ENCODE data around the gene MUC4.
"Not testable (repeated sequence)": the region's sequence is repeated elsewhere in the genome, so short reads cannot be mapped to it uniquely, and the experiment has no call there.

The MUC4 gene

GRCh38 chr3:195824425-195825190 is 12.9 kb upstream of the MUC4 start:
- not testable (repeated sequence) for H3K36me3 Mint-ChIP-seq (ENCODE audit: low read depth); DNase-seq (ENCODE audit: low spot score); H3K4me1 Mint-ChIP-seq (ENCODE audit: low read depth); H3K9me3 Mint-ChIP-seq; H3K27me3 Mint-ChIP-seq (ENCODE audit: low read depth); H3K4me3 Mint-ChIP-seq; H3K27ac Mint-ChIP-seq

GRCh38 chr3:195823999-195824398 is 12.3 kb upstream of the MUC4 start:
- Mint-ChIP-seq H3K27me3 (ENCODE audit: low read depth) (peaks cover 5% of the 10 kb centered on the region), H3K4me1 (ENCODE audit: low read depth) (no peaks in the 10 kb centered on the region), H3K36me3 (ENCODE audit: low read depth) (no peaks in the 10 kb centered on the region), H3K27ac (no peak overlapping the region), H3K4me3 (no peak overlapping the region), H3K9me3 (no peaks in the 10 kb centered on the region)
- no peak for DNase-seq (ENCODE audit: low spot score)

GRCh38 chr3:195823280-195823679 is 11.6 kb upstream of the MUC4 start:
- no peaks in the 10 kb centered on the region for H3K36me3 Mint-ChIP-seq (ENCODE audit: low read depth)
- H3K4me1 Mint-ChIP-seq (ENCODE audit: low read depth), result no peaks in the 10 kb centered on the region
- H3K4me3 Mint-ChIP-seq, result no peak overlapping the region
- no peak overlapping the region for H3K27ac Mint-ChIP-seq
- H3K9me3 Mint-ChIP-seq, result no peaks in the 10 kb centered on the region
- DNase-seq (ENCODE audit: low spot score), result no peak
- peaks cover 5% of the 10 kb centered on the region for H3K27me3 Mint-ChIP-seq (ENCODE audit: low read depth)

DNA sequence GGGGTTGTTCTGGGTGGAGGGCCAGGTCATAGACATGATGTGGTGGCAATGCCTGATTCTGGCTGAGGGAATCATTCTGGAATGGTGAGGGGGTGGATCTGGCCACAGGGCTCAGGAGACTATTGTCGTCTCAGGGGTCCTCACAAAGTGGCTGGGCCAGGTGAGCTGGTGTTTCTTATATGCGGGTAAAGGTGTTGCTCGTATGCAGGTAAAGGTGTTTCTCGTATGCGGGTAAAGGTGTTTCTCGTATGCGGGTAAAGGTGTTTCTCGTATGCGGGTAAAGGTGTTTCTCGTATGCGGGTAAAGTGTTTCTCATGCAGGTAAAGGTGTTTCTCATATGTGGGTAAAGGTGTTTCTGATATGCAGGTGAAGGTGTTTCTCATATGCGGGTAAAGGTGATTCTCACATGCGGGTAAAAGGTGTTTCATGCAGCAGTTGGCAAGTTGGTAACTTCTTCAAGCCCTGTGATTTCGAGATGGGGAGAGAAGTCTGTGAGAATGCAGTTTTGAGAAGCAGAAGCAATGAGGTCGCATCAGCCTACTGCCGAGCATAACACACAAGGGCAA is 10.5 kb upstream of the MUC4 start:
- Mint-ChIP-seq H3K9me3 (no peaks in the 10 kb centered on the region), H3K4me1 (ENCODE audit: low read depth) (no peaks in the 10 kb centered on the region), H3K27ac (no peak overlapping the region), H3K36me3 (ENCODE audit: low read depth) (no peaks in the 10 kb centered on the region), H3K27me3 (ENCODE audit: low read depth) (peaks cover 5% of the 10 kb centered on the region), H3K4me3 (no peak overlapping the region)
- DNase-seq (ENCODE audit: low spot score), result no peak

GRCh38 chr3:195821403-195822130 is 9.8 kb upstream of the MUC4 start:
- H3K27me3 Mint-ChIP-seq (ENCODE audit: low read depth), result peaks cover 5% of the 10 kb centered on the region
- H3K27ac Mint-ChIP-seq, result no peak overlapping the region
- no peaks in the 10 kb centered on the region for H3K9me3 Mint-ChIP-seq
- no peak overlapping the region for H3K4me3 Mint-ChIP-seq
- no peaks in the 10 kb centered on the region for H3K4me1 Mint-ChIP-seq (ENCODE audit: low read depth)
- no peaks in the 10 kb centered on the region for H3K36me3 Mint-ChIP-seq (ENCODE audit: low read depth)
- DNase-seq (ENCODE audit: low spot score), result no peak

DNA sequence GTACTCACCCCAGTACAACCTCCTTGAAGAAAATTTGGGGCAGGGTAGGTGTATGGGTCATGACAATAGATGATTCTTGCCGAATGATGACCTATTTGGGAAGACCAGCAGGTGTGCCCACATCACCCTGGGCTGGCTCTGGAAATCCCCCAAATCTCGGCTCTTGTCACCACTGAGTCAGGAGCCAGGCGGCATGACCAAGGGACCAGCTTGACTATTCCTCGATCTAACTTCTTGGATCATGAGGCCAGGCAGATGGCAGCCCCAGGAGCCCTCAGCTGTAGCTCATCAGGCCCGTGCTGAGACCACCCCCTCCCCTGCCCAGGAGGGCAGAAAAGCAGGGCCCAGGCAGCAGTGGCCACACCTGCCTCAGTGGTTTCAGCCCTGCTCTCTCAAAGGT is 9.2 kb upstream of the MUC4 start:
- no peak overlapping the region for H3K27ac Mint-ChIP-seq
- no peak overlapping the region for H3K4me3 Mint-ChIP-seq
- H3K4me1 Mint-ChIP-seq (ENCODE audit: low read depth), result no peaks in the 10 kb centered on the region
- peaks cover 5% of the 10 kb centered on the region for H3K27me3 Mint-ChIP-seq (ENCODE audit: low read depth)
- no peaks in the 10 kb centered on the region for H3K9me3 Mint-ChIP-seq
- no peak for DNase-seq (ENCODE audit: low spot score)
- H3K36me3 Mint-ChIP-seq (ENCODE audit: low read depth), result no peaks in the 10 kb centered on the region

- Mint-ChIP-seq H3K9me3 (no peaks in the 10 kb centered on the region), H3K4me3 (no peak overlapping the region), H3K4me1 (ENCODE audit: low read depth) (no peaks in the 10 kb centered on the region), H3K27ac (no peak overlapping the region), H3K27me3 (ENCODE audit: low read depth) (peaks cover 5% of the 10 kb centered on the region), H3K36me3 (ENCODE audit: low read depth) (no peaks in the 10 kb centered on the region)
- DNase-seq (ENCODE audit: low spot score), result no peak
These were observed 8.5 kb upstream of the MUC4 start for GRCh38 chr3:195820186-195820585.

DNA sequence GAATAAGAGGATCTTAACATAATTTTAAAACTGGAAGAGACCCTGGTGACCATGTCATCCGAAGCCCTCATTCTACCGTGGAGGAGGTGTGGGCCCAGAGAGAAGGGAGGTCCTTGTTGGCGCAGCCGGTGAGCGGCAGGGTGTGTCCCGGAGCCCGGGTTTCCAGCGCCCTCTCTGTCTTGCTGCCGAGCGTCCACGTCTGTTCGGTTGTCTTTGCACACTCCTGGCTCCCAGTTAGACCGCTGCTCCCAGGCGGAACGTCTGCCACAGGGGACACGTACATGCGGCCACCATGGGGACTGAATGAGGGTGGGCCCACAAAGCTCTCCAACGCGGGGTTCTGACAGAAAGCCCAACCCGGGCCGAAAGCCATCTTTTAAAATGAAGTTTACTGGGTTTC is 6.6 kb upstream of the MUC4 start:
- H3K4me3 Mint-ChIP-seq, result no peak overlapping the region
- H3K36me3 Mint-ChIP-seq (ENCODE audit: low read depth), result no peaks in the 10 kb centered on the region
- H3K9me3 Mint-ChIP-seq, result no peaks in the 10 kb centered on the region
- no peaks in the 10 kb centered on the region for H3K4me1 Mint-ChIP-seq (ENCODE audit: low read depth)
- no peak overlapping the region for H3K27ac Mint-ChIP-seq
- H3K27me3 Mint-ChIP-seq (ENCODE audit: low read depth), result peaks cover 5% of the 10 kb centered on the region
- DNase-seq (ENCODE audit: low spot score), result no peak

DNA sequence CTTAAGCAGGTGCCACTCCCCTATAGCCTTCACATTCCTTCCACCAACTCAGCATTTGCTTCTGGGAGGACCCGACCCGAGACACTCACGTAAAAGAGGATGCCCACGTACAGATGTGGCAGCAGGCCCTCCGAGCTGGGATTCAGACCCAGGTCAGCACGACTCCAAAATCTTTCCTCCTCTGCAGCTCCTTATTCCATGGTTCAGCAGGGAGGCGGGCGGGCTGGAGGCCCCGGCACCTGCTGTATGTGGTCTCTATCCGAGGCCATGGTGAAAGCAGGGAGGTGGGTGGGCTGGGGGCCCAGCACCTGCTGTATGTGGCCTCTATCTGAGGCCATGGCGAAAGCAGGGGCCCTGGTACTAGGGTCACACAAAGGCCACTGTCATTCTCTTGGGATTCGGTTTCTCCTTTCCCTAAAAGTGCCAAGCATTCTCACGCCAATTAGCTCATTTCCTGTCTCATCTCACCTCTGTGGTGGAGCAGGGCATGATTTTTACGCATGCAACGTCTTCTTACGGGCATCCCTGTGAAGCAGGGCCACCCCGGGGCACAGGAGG is 5.9 kb upstream of the MUC4 start:
- Mint-ChIP-seq H3K9me3 (no peaks in the 10 kb centered on the region), H3K27ac (no peak overlapping the region), H3K27me3 (ENCODE audit: low read depth) (peaks cover 5% of the 10 kb centered on the region), H3K36me3 (ENCODE audit: low read depth) (no peaks in the 10 kb centered on the region), H3K4me3 (no peak overlapping the region), H3K4me1 (ENCODE audit: low read depth) (no peaks in the 10 kb centered on the region)
- no peak for DNase-seq (ENCODE audit: low spot score)

DNA sequence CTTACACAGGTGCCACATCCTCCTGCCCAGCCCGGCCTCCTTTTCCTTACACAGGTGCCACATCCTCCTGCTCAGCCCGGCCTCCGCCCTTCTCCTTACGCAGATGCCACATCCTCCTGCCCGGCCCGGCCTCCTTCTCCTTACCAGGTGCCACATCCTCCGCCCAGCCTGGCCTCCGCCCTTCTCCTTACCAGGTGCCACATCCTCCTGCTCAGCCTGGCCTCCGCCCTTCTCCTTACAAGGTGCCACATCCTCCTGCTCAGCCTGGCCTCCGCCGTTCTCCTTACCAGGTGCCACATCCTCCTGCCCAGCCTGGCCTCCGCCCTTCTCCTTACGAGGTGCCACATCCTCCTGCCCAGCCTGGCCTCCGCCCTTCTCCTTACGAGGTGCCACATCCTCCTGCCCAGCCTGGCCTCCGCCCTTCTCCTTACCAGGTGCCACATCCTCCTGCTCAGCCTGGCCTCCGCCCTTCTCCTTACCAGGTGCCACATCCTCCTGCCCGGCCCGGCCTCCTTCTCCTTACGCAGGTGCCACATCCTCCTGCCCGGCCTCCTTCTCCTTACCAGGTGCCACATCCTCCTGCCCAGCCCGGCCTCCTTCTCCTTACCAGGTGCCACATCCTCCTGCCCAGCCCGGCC is 4.7 kb upstream of the MUC4 start:
- not testable (repeated sequence) for H3K36me3 Mint-ChIP-seq (ENCODE audit: low read depth); H3K4me1 Mint-ChIP-seq (ENCODE audit: low read depth); H3K9me3 Mint-ChIP-seq

DNA sequence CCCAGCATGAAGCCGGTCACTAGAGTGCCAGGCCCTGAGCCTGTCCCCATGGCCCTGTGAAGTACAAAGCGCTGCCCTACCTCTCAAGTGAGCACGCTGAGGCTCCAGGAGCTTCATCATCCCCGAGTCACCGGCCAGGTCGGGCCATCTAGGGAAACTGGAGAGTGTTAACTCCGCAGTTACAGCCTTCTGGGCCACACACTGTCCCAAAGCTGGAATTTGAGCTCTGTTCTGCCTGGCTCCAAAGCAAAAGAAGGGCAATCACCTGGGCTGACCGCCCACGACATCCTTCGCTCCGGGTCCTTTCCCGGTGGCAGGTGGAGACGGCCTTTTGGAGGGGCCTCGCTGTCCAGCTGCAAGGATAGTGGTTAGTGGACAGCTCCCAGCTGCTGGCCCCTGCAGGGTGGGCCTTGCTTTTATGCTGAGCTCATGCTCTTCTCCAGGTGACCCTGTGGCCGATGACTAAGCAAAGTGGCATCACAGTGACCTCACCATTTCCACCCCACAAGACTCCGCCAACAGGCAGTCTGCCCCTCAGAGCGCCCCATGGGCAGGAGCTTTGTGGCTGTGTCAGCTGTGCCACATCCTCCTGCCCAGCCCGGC is 3.5 kb upstream of the MUC4 start:
- no peak overlapping the region for H3K4me3 Mint-ChIP-seq
- H3K9me3 Mint-ChIP-seq, result no peaks in the 10 kb centered on the region
- no peaks in the 10 kb centered on the region for H3K4me1 Mint-ChIP-seq (ENCODE audit: low read depth)
- DNase-seq (ENCODE audit: low spot score), result no peak
- H3K36me3 Mint-ChIP-seq (ENCODE audit: low read depth), result no peaks in the 10 kb centered on the region
- H3K27ac Mint-ChIP-seq, result no peak overlapping the region
- peaks cover 2% of the 10 kb centered on the region for H3K27me3 Mint-ChIP-seq (ENCODE audit: low read depth)

More for the DNA sequence above, 4.7 kb upstream of the MUC4 start:
- H3K27ac Mint-ChIP-seq; H3K27me3 Mint-ChIP-seq (ENCODE audit: low read depth); DNase-seq (ENCODE audit: low spot score); H3K4me3 Mint-ChIP-seq: not testable (repeated sequence)

GRCh38 chr3:195813916-195814640 is 2.3 kb upstream of the MUC4 start:
- peak overlapping the region; percentile 22 for H3K27ac Mint-ChIP-seq
- H3K36me3 Mint-ChIP-seq (ENCODE audit: low read depth), result no peaks in the 10 kb centered on the region
- no peaks in the 10 kb centered on the region for H3K4me1 Mint-ChIP-seq (ENCODE audit: low read depth)
- H3K9me3 Mint-ChIP-seq, result no peaks in the 10 kb centered on the region
- H3K27me3 Mint-ChIP-seq (ENCODE audit: low read depth), result peaks cover 2% of the 10 kb centered on the region
- H3K4me3 Mint-ChIP-seq, result no peak overlapping the region
- no peak for DNase-seq (ENCODE audit: low spot score)

DNA sequence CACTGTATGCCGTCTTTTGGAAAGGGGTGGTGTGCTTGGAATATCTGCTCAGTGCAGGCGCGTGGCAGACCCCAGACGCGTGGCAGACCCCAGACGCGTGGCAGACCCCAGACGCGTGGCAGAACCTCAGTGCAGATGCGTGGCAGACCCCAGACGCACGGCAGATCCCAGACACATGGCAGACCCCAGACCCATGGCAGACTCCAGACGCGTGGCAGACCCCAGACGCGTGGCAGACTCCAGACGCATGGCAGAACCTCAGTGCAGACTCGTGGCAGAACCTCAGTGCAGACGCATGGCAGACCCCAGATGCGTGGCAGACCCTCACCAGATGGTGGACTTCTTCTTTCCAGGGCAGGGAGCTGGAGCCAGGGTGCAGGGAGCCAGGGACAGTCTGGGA is 637 bp upstream of the MUC4 start:
- Mint-ChIP-seq H3K27ac (no peak overlapping the region), H3K36me3 (ENCODE audit: low read depth) (no peaks in the 10 kb centered on the region), H3K4me1 (ENCODE audit: low read depth) (peaks cover 3% of the 10 kb centered on the region), H3K9me3 (no peaks in the 10 kb centered on the region), H3K4me3 (no peak overlapping the region), H3K27me3 (ENCODE audit: low read depth) (peaks cover 2% of the 10 kb centered on the region)
- no peak for DNase-seq (ENCODE audit: low spot score)
